Activated CD8-positive, alpha-beta memory T cell treated with anti-CD3 and anti-CD28 coated beads, Interleukin-2, amount 50 U/mL, for 48 hours (primary cell): Measurements from ENCODE around the gene SNORC.
A peak's percentile ranks its signal among the peaks of the same experiment; 100 is the strongest.

Experiments
- DNase-seq: peaks from one replicate; pipeline ENCODE4 v3.0.0-alpha.2; 2020

The SNORC gene

GRCh38 chr2:232869138-232870017 lies 686 bp upstream of the SNORC start:
- DNase-seq, result peak; percentile 43

GRCh38 chr2:232870766-232871371 lies 805 bp downstream of the SNORC start:
- DNase-seq, result peak; percentile 44

- no peak for DNase-seq
Measured at GRCh38 chr2:232871418-232871834, 1.4 kb downstream of the SNORC start.

- DNase-seq, result peak; percentile 40
Measured at GRCh38 chr2:232871835-232872736, 2.0 kb downstream of the SNORC start.

GRCh38 chr2:232872826-232873225 lies 2.8 kb downstream of the SNORC start:
- peak; percentile 49 for DNase-seq

GRCh38 chr2:232873292-232873908 lies 3.3 kb downstream of the SNORC start:
- no peak for DNase-seq

- DNase-seq, result no peak
Measured at GRCh38 chr2:232873909-232874641, 4.0 kb downstream of the SNORC start.

- DNase-seq, result no peak
Measured at GRCh38 chr2:232874677-232875223, 4.7 kb downstream of the SNORC start.

- DNase-seq, result peak; percentile 61
Measured at GRCh38 chr2:232875256-232876121, 5.4 kb downstream of the SNORC start.

GRCh38 chr2:232876161-232876977 lies 6.3 kb downstream of the SNORC start:
- peak; percentile 71 for DNase-seq

- no peak for DNase-seq
Measured at GRCh38 chr2:232876978-232877441, 6.9 kb downstream of the SNORC start.

GRCh38 chr2:232877940-232878511 lies 8.0 kb downstream of the SNORC start:
- peak; percentile 51 for DNase-seq

GRCh38 chr2:232878855-232879617 lies 9.0 kb downstream of the SNORC start:
- no peak for DNase-seq

- DNase-seq, result no peak
Measured at GRCh38 chr2:232879618-232880494, 9.8 kb downstream of the SNORC start.

- DNase-seq, result no peak
Measured at GRCh38 chr2:232880764-232881351, 10.8 kb downstream of the SNORC start.

- no peak for DNase-seq
Measured at GRCh38 chr2:232882085-232882484, 12.0 kb downstream of the SNORC start.

GRCh38 chr2:232882505-232883115 lies 12.5 kb downstream of the SNORC start:
- no peak for DNase-seq
